A549 (cell line): ENCODE measurements around the gene KIF5A. TPM values are rescaled to one million over a fixed set of nuclear protein-coding genes. Genes with fewer than 3 reads are reported as not detected.

Source experiments
- ATAC-seq, 2 experiments: fragments of 200-7000 bp in 1 of 2; fragments of >200 bp in 1 of 2; cut with Nextera tagmentation in 1 of 2; cut with Tn5 transposase in 1 of 2; 3 replicates each; pipeline versions ENCODE4 v1.8.0 to v1.9.1; 2018 to 2020; ENCODE audit warnings: mild to moderate bottlenecking in 1 of 2, moderate library complexity in 1 of 2
- CTCF ChIA-PET: fragments of 300-600 bp; sonication (Branson Sonifier 250); formaldehyde crosslinking; extraction: SDS; loops from one replicate; lab custom pipeline; 2021; ENCODE audit warnings: antibody characterized with exemption, inconsistent platforms; lab: Yijun Ruan, JAX
- POLR2A ChIA-PET: fragments of 350-600 bp; formaldehyde crosslinking; extraction: SDS; loops from one replicate; lab custom pipeline; 2021; ENCODE audit warnings: antibody characterized with exemption, inconsistent platforms; lab: Yijun Ruan, JAX
- DNase-seq, 2 experiments: peaks; one replicate each; pipeline versions ENCODE4 v3.0.0 to v3.0.0-alpha.2; 2011 to 2016; ENCODE audit warnings: low read depth in 1 of 2, low spot score in 1 of 2
- FAIRE-seq: peaks from 2 replicates; lab custom pipeline; 2011; peaks lifted over from hg19 to GRCh38; lab: Jason Lieb, UNC
- H3K27ac ChIP-seq, 2 experiments: fragments of >200 bp; sonication (Bioruptor Twin); formaldehyde crosslinking; 3 replicates each; pipeline ENCODE4 v1.5.1; 2016 to 2017
- H3K4me1 ChIP-seq: fragments of >200 bp; sonication (Bioruptor Twin); formaldehyde crosslinking; 3 replicates; pipeline ENCODE4 v1.6.1; 2016
- H3K4me2 ChIP-seq: fragments of >200 bp; sonication (Bioruptor Twin); formaldehyde crosslinking; 3 replicates; pipeline ENCODE4 v1.6.1; 2016
- H3K4me3 ChIP-seq: fragments of >200 bp; sonication (Bioruptor Twin); formaldehyde crosslinking; 3 replicates; pipeline ENCODE4 v1.5.1; 2016
- H3K9me3 ChIP-seq: fragments of >200 bp; sonication (Bioruptor Twin); formaldehyde crosslinking; 3 replicates; pipeline ENCODE4 v1.6.1; 2016
- CBX2 ChIP-seq: fragments of 200-600 bp; sonication (generic); IDR thresholded peaks from 2 replicates; pipeline ENCODE4 v1.6.1; 2016; ENCODE audit warnings: low read depth, mild to moderate bottlenecking, borderline replicate concordance
- CBX8 ChIP-seq: fragments of 200-600 bp; sonication (generic); IDR thresholded peaks from 2 replicates; pipeline ENCODE4 v1.6.1; 2016
- CEBPB ChIP-seq, 2 experiments: fragments of >200 bp in 1 of 2; sonication (Bioruptor Twin) in 1 of 2; formaldehyde crosslinking in 1 of 2; IDR thresholded peaks; 2 replicates each; pipeline ENCODE4 v1.6.1; 2012 to 2016
- FOXS1 ChIP-seq: fragments of 250-450 bp; sonication (Bioruptor Pico); IDR thresholded peaks from 2 replicates; pipeline ENCODE4 v1.5.0; 2020; ENCODE audit warnings: mild to moderate bottlenecking, moderate library complexity
- HEYL ChIP-seq: fragments of 250-450 bp; sonication (Bioruptor Pico); IDR thresholded peaks from 2 replicates; pipeline ENCODE4 v1.8.0; 2021; ENCODE audit warnings: mild to moderate bottlenecking, moderate library complexity
- HOXB5 ChIP-seq: fragments of 250-450 bp; sonication (Bioruptor Pico); IDR thresholded peaks from 2 replicates; pipeline ENCODE4 v1.5.0; 2020; ENCODE audit warnings: mild to moderate bottlenecking, moderate library complexity
- KDM5A ChIP-seq: fragments of 200-600 bp; sonication (generic); IDR thresholded peaks from 2 replicates; pipeline ENCODE4 v1.6.1; 2016; ENCODE audit warnings: antibody characterized with exemption, mild to moderate bottlenecking
- MAZ ChIP-seq: fragments of 150-350 bp; IDR thresholded peaks from 2 replicates; pipeline ENCODE4 v1.6.1; 2014; ENCODE audit warnings: antibody characterized with exemption, low read depth, low read length, borderline replicate concordance
- POLR2A ChIP-seq: IDR thresholded peaks from 2 replicates; pipeline ENCODE4 v1.6.1; 2012; ENCODE audit warnings: mild to moderate bottlenecking, low read length
- RAD21 ChIP-seq, 2 experiments: fragments of >200 bp in 1 of 2; sonication (Bioruptor Twin) in 1 of 2; formaldehyde crosslinking in 1 of 2; IDR thresholded peaks in 1 of 2; conservative IDR thresholded peaks in 1 of 2; 2 replicates in 1 of 2; 3 replicates in 1 of 2; pipeline ENCODE4 v1.6.1; 2012 to 2018; ENCODE audit warnings: inconsistent platforms in 1 of 2
- TFCP2L1 ChIP-seq: fragments of 250-450 bp; sonication (Bioruptor Pico); IDR thresholded peaks from 2 replicates; pipeline ENCODE4 v1.5.0; 2021; ENCODE audit warnings: mild to moderate bottlenecking
- ZC3H11A ChIP-seq: fragments of 450-650 bp; IDR thresholded peaks from 2 replicates; pipeline ENCODE4 v1.6.1; 2014; ENCODE audit warnings: antibody characterized with exemption, mild to moderate bottlenecking
- ZSCAN20 ChIP-seq: fragments of 250-450 bp; sonication (Bioruptor Pico); IDR thresholded peaks from 2 replicates; pipeline ENCODE4 v1.8.0; 2022; ENCODE audit warnings: mild to moderate bottlenecking, moderate library complexity
- WGBS: methylation state at CpG from one replicate; pipeline ENCODE4 v1.1.6; 2017; ENCODE audit errors: missing lambda C conversion rate; 5-methylcytosine and 5-hydroxymethylcytosine counted together
- polyA plus RNA-seq, 4 experiments: library from polyadenylated mRNA; depleted of rRNA in 3 of 4; stranded (reverse); fragments of >200 nt; fragmentation: RNase III in 1 of 4; extraction: RNeasy Plus Mini Kit Qiagen cat#74134 plus additional on column Dnase treatment in 1 of 4; gene quantifications; 2 replicates in 3 of 4; 3 replicates in 1 of 4; pipeline ENCODE4 v1.2.3, GENCODE V29; 2011 to 2017
- TF ChIP-seq, protein P1 (sequence below): IDR thresholded peaks from 2 replicates; pipeline ENCODE4 v1.6.1; 2012
- TF ChIP-seq, protein P2 (sequence below): IDR thresholded peaks from 2 replicates; pipeline ENCODE4 v1.6.1; 2012; ENCODE audit warnings: low read depth, borderline replicate concordance
- TF ChIP-seq, protein P3 (sequence below): fragments of 450-650 bp; IDR thresholded peaks from 2 replicates; pipeline ENCODE4 v1.6.1; 2014; ENCODE audit warnings: antibody characterized with exemption
- TF ChIP-seq, protein P4 (sequence below): fragments of >200 bp; sonication (Bioruptor Twin); formaldehyde crosslinking; IDR thresholded peaks from 3 replicates; pipeline ENCODE4 v1.6.1; 2016

The KIF5A gene
- polyA plus RNA-seq, 2 of the 4 experiments (the other 2 are of a cell fraction), result 0.61 to 0.89 TPM

DNA sequence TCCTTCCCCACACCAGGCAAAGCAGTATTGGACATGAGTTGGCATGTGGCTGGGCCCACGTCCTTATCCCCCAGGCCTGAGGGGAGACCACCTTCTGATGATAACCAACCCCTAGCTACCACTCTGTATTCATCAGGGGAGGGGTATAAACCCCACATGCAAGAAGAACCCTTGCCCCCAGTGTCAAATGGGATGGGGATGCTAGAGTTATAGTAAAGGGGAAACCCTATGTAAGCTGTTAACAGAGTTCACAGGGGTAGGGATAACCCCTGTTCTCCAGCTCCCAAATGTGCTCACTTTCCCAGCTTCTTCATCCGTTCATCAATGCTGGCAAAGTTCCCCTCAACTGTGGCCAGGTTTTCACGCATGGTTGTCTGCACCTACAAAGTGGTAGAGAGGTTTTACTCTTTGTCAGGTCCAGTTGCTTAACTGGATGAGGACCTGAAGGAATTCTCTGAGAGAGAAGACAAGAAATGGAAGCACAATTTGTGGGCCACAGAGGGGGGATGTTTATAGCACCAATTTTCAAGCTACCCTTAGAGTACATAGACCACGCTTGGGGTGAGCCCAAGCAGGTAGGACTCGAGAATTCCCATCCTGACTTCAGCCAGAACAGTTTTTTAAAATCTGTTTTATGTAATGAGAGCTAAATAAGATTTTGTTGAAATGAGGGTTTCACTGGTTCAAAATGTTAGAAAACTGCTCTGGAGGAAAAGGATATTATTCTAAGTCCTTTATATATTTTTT lies 19.3 kb upstream of the KIF5A start:
- Histone ChIP-seq H3K4me1 (no peaks in the 10 kb centered on the region), H3K9me3 (no peaks in the 10 kb centered on the region), H3K4me3 (no peak overlapping the region), H3K4me2 (no peak overlapping the region), H3K27ac (no peak overlapping the region)
- no peak for TF ChIP-seq CBX8
- TF ChIP-seq MAZ, result no peak
- no peak for TF ChIP-seq RAD21 (conservative IDR thresholded peaks at IDR 0.05 in 1 of 2, IDR thresholded peaks at IDR 0.05 in 1 of 2)
- no peak for TF ChIP-seq HOXB5 (CRISPR knock-in tag)
- no peak for TF ChIP-seq POLR2A
- ChIA-PET POLR2A (no interaction called here), CTCF (interaction anchor here (0.8 to 2.3 kb wide), 6 partner anchors 9 to 68 kb away, joined by 4 to 8 read pairs (median 4); no protein-coding TSS in a partner anchor)
- WGBS, result 86% methylated on average over 5 of the region's 5 CpGs
- FAIRE-seq (no peak), DNase-seq (no peak), ATAC-seq (no peak)

DNA sequence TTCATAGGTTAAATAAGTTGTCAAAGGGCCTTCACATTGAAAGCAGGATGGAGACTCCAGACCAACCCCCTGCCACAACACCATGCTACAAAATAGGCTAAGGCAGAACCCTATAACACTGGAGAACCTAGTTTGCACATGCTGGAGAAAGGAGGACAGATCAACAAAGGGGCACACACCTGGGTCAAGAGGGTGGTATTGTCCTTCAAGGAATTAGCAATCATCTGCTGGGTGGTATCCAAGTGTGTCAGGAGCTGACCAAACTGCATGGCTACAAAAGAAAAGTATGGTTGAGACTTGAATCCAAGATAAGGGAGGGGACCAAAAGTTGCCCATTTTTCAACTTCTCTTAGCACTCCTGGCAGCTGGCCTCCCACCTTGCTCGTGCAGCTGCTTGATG lies 18.0 kb upstream of the KIF5A start:
- 78% methylated on average over 1 of the region's 1 CpG for WGBS
- CTCF ChIA-PET, result interaction anchor here (0.6 to 2.3 kb wide), 10 partner anchors 8 to 94 kb away, joined by 3 to 8 read pairs (median 4); no protein-coding TSS in a partner anchor
- TF ChIP-seq ZC3H11A (no peak), TFCP2L1 (CRISPR knock-in tag) (no peak), KDM5A (no peak), HEYL (CRISPR knock-in tag) (no peak)
- TF ChIP-seq, protein P1, sequence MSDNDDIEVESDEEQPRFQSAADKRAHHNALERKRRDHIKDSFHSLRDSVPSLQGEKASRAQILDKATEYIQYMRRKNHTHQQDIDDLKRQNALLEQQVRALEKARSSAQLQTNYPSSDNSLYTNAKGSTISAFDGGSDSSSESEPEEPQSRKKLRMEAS, result no peak
- TF ChIP-seq, protein P2, sequence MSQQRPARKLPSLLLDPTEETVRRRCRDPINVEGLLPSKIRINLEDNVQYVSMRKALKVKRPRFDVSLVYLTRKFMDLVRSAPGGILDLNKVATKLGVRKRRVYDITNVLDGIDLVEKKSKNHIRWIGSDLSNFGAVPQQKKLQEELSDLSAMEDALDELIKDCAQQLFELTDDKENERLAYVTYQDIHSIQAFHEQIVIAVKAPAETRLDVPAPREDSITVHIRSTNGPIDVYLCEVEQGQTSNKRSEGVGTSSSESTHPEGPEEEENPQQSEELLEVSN, result no peak
- TF ChIP-seq, protein P3, sequence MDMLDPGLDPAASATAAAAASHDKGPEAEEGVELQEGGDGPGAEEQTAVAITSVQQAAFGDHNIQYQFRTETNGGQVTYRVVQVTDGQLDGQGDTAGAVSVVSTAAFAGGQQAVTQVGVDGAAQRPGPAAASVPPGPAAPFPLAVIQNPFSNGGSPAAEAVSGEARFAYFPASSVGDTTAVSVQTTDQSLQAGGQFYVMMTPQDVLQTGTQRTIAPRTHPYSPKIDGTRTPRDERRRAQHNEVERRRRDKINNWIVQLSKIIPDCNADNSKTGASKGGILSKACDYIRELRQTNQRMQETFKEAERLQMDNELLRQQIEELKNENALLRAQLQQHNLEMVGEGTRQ, result no peak
- TF ChIP-seq, all 56 proteins: peak for 0
- ATAC-seq, result no peak
- POLR2A ChIA-PET, result interaction anchor here (1.4 kb wide), 1 partner anchor 9 kb away, joined by 3 read pairs; the partner anchor contains the start of gene MBD6
- Histone ChIP-seq H3K9me3 (no peaks in the 10 kb centered on the region), H3K27ac (no peak overlapping the region), H3K4me2 (no peak overlapping the region), H3K4me1 (no peaks in the 10 kb centered on the region), H3K4me3 (no peak overlapping the region)
- FAIRE-seq, result no peak
- no peak for DNase-seq

DNA sequence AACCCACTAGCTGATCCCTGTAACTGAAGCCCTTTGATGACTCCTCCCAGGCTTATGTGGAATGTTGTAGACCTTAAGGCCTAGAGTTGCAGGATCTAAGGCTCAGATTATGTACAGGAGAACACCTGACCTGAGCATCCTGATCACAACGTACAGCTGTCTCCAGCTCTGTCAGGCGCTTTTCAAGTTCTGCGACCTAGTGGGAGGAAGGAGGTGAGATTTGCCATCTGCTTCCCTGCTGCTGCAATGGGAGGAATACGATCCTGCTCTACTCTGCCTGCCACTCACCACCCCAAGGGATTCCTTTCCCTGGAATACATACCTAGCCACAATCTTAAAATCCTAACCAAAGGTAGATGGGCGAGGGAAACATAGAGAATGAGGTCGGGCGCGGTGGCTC lies 16.7 kb upstream of the KIF5A start:
- Histone ChIP-seq H3K4me2 (no peak overlapping the region), H3K4me1 (no peaks in the 10 kb centered on the region), H3K27ac (no peak overlapping the region), H3K9me3 (no peaks in the 10 kb centered on the region), H3K4me3 (no peak overlapping the region)
- DNase-seq (no peak), ATAC-seq (no peak), FAIRE-seq (no peak)
- POLR2A ChIA-PET, result interaction anchor here (1.4 kb wide), 1 partner anchor 10 kb away, joined by 3 read pairs; the partner anchor contains the start of gene MBD6
- TF ChIP-seq FOXS1 (CRISPR knock-in tag), result no peak
- no peak for TF ChIP-seq CBX2
- TF ChIP-seq ZSCAN20 (CRISPR knock-in tag), result no peak
- no peak for TF ChIP-seq POLR2A
- TF ChIP-seq, protein P3, result no peak
- WGBS, result 93% methylated on average over 8 of the region's 8 CpGs
- CTCF ChIA-PET, result interaction anchor here (1.2 to 2.3 kb wide), 4 partner anchors 9 to 50 kb away, joined by 3 to 8 read pairs (median 4); no protein-coding TSS in a partner anchor

DNA sequence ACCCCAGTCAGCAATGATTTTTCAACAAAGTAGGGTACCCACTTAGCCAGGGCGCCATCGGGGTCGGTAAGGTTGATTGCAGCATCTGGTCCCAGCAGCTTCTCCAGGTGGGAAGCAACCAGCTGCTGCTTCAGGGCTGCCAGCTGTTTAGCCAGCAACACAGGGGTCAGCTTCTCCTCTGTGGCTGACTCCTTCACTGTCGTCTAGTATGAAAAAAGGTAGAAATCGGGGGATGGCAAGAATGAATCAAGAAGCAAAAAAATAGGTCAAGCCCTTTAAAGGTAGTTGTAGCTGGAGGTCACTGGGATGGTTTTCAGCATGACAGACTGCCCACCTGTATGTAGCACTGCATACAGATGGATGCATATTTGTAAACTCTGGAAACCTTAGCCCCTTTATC lies 15.6 kb upstream of the KIF5A start:
- POLR2A ChIA-PET, result no interaction called here
- H3K4me1 ChIP-seq, result no peaks in the 10 kb centered on the region
- ATAC-seq (no peak), FAIRE-seq (no peak)
- CTCF ChIA-PET, result interaction anchor here (0.8 to 1.6 kb wide), 5 partner anchors 10 to 88 kb away, joined by 3 to 6 read pairs (median 3); no protein-coding TSS in a partner anchor
- no peak for TF ChIP-seq FOXS1 (CRISPR knock-in tag)
- TF ChIP-seq HOXB5 (CRISPR knock-in tag), result no peak
- no peak for TF ChIP-seq TFCP2L1 (CRISPR knock-in tag)
- TF ChIP-seq, protein P4, sequence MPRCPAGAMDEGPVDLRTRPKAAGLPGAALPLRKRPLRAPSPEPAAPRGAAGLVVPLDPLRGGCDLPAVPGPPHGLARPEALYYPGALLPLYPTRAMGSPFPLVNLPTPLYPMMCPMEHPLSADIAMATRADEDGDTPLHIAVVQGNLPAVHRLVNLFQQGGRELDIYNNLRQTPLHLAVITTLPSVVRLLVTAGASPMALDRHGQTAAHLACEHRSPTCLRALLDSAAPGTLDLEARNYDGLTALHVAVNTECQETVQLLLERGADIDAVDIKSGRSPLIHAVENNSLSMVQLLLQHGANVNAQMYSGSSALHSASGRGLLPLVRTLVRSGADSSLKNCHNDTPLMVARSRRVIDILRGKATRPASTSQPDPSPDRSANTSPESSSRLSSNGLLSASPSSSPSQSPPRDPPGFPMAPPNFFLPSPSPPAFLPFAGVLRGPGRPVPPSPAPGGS, result no peak
- TF ChIP-seq CEBPB (IDR thresholded peaks at IDR 0.05), result no peak
- TF ChIP-seq, all 56 proteins: peak for 0
- Histone ChIP-seq H3K4me2 (no peak overlapping the region), H3K4me3 (no peak overlapping the region), H3K27ac (no peak overlapping the region), H3K9me3 (no peaks in the 10 kb centered on the region)
- 89% methylated on average over 5 of the region's 5 CpGs for WGBS
- no peak for DNase-seq
